Urinary bladder (tissue), 4 donors: ENCODE data around the gene ABCC5. TPM values are rescaled to one million over a fixed set of nuclear protein-coding genes. Genes with fewer than 3 reads are reported as not detected.

Source experiments
- DNase-seq: peaks from one replicate; pipeline ENCODE4 v3.0.0-alpha.2; 2015; ENCODE audit errors: extremely low spot score
- H3K27ac ChIP-seq: one replicate; pipeline ENCODE4 v1.5.1; 2013; ENCODE audit warnings: low read depth, mild to moderate bottlenecking, moderate library complexity
- H3K36me3 ChIP-seq: one replicate; pipeline ENCODE4 v1.6.1; 2013; ENCODE audit warnings: mild to moderate bottlenecking, moderate library complexity; ENCODE audit not compliant: insufficient read depth
- H3K4me1 ChIP-seq: one replicate; pipeline ENCODE4 v1.6.1; 2013; ENCODE audit warnings: mild to moderate bottlenecking, moderate library complexity; ENCODE audit not compliant: insufficient read depth
- H3K4me3 ChIP-seq: one replicate; pipeline ENCODE4 v1.5.1; 2013; ENCODE audit warnings: low read depth, low read length
- WGBS: extraction: QIAGEN DNeasy Blood & Tissue Kit; methylation state at CpG from one replicate; pipeline ENCODE4 v1.1.7; 2013; 5-methylcytosine and 5-hydroxymethylcytosine counted together
- polyA plus RNA-seq: library from polyadenylated mRNA; stranded (reverse); fragments of 200-250 nt; gene quantifications from one replicate; pipeline ENCODE4 v1.2.3, GENCODE V29; 2013
- total RNA-seq: library from RNA; depleted of rRNA; stranded (reverse); fragments of >200 nt; gene quantifications from one replicate; pipeline ENCODE4 v1.2.3, GENCODE V29; 2014
- donor health status: healthy with polysubstance abuse.
- donor health status: healthy.

Gene ABCC5
- total and polyA plus RNA-seq, 2 donors, result 22.3 to 47.5 TPM

DNA sequence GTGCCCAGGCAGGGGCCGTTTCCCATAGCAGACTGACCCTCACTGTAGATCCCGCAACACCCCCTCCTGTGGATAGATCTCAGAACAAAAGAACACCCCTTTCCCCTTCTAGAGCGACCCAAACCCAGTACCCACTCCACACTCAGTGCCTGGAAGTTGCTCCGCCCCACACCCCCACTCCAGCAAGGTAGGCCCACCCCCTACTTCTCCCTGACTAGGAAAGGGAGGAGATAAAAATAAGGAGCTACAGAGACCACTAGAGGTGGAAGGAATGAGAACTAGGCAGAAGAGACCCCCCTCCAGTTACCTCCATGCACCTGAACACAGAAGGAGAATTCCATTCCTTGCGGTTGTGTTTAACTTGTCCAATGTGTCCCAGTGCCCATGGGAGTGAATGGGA is 102.8 kb downstream of the ABCC5 start:
- H3K4me3 ChIP-seq, result no peak overlapping the region
- no peaks in the 10 kb centered on the region for H3K4me1 ChIP-seq
- no peak for DNase-seq
- 86% methylated on average over 5 of the region's 5 CpGs for WGBS
- no peak overlapping the region for H3K27ac ChIP-seq
- H3K36me3 ChIP-seq, result no peaks in the 10 kb centered on the region

GRCh38 chr3:183913580-183913920 is 104.1 kb downstream of the ABCC5 start:
- H3K4me3 ChIP-seq, result no peak overlapping the region
- WGBS, result 84% methylated on average over 9 of the region's 9 CpGs
- no peaks in the 10 kb centered on the region for H3K4me1 ChIP-seq
- H3K27ac ChIP-seq, result peak overlapping the region; percentile 65
- DNase-seq, result no peak
- no peaks in the 10 kb centered on the region for H3K36me3 ChIP-seq

- no peak overlapping the region for H3K4me3 ChIP-seq
- H3K27ac ChIP-seq, result peak overlapping the region; percentile 65
- no peaks in the 10 kb centered on the region for H3K36me3 ChIP-seq
- no peaks in the 10 kb centered on the region for H3K4me1 ChIP-seq
- DNase-seq, result no peak
- WGBS, result 71% methylated on average over 10 of the region's 10 CpGs
Observed at GRCh38 chr3:183912895-183913579, 104.6 kb downstream of the ABCC5 start.

DNA sequence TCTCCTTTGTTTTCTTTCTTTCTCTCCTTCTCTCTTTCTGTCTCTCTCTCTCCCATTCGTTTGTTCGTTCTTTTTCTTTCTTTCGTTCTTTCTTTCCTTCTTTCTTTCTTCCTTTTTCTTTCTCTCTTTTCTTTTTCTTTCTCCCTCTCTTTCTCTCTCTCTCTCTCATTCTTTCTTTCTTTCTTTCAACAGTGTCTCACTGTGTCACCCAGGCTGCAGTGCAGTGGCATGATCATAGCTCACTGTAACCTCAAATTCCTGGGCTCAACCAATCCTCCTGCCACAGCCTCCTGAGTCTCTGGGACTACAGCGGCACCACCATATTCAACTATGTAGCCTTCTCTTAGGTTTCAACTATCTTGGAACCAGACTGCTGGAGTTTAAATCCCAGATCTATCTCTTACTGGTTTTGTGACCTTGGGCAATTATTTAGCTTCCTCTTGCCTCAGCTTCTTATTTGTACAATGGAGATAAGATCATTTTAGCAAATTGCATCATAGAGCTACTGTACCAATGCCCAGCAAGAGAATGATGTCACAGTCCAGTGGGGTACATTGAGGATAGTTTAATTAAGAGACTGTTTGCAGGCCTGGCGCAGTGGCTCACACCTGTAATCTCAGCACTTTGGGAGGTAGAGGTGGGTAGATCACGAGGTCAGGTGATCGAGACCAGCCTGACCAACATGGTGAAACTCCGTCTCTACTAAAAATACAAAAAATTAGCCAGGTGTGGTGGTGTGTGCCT is 105.7 kb downstream of the ABCC5 start:
- no peak overlapping the region for H3K4me3 ChIP-seq
- no peaks in the 10 kb centered on the region for H3K36me3 ChIP-seq
- H3K27ac ChIP-seq, result no peak overlapping the region
- 88% methylated on average over 8 of the region's 8 CpGs for WGBS
- H3K4me1 ChIP-seq, result no peaks in the 10 kb centered on the region
- DNase-seq, result no peak

GRCh38 chr3:183911087-183911486 is 106.6 kb downstream of the ABCC5 start:
- no peak overlapping the region for H3K27ac ChIP-seq
- H3K36me3 ChIP-seq, result no peaks in the 10 kb centered on the region
- 72% methylated on average over 6 of the region's 6 CpGs for WGBS
- no peak for DNase-seq
- no peaks in the 10 kb centered on the region for H3K4me1 ChIP-seq
- H3K4me3 ChIP-seq, result no peak overlapping the region

DNA sequence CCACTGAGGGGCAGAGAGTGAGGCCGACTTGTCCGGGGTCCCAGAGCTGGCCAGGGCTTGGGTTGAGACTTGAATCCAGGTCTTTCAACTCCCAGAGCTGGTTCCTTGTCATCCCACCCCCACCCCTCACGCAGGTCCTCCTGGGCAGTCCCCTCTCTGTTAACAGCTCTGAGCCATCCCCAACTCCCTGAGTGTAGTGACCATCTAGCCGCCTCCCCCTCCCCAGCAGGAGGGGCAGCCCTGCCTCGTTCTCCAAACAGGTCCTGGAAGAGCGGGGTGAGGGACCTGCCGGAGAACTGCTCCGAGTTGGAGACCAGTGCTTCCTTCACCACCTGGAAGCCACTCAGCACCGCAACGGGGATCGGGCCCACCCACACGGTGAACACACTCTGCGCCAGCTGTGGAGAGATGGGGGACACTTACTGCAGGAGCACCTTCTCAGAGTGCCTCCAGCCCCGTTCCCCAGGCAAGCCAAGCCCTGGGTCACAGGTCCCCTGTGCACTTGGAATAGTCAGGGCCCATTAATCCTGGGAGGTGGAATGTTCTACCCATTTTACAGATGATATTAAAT is 108.6 kb downstream of the ABCC5 start:
- Histone ChIP-seq H3K36me3 (no peaks in the 10 kb centered on the region), H3K27ac (no peak overlapping the region), H3K4me1 (no peaks in the 10 kb centered on the region), H3K4me3 (no peak overlapping the region)
- no peak for DNase-seq
- WGBS, result 75% methylated on average over 14 of the region's 14 CpGs

GRCh38 chr3:183907911-183908331 is 109.8 kb downstream of the ABCC5 start:
- H3K36me3 ChIP-seq, result no peaks in the 10 kb centered on the region
- no peak overlapping the region for H3K27ac ChIP-seq
- DNase-seq, result no peak
- no peak overlapping the region for H3K4me3 ChIP-seq
- WGBS, result 80% methylated on average over 16 of the region's 16 CpGs
- H3K4me1 ChIP-seq, result no peaks in the 10 kb centered on the region

DNA sequence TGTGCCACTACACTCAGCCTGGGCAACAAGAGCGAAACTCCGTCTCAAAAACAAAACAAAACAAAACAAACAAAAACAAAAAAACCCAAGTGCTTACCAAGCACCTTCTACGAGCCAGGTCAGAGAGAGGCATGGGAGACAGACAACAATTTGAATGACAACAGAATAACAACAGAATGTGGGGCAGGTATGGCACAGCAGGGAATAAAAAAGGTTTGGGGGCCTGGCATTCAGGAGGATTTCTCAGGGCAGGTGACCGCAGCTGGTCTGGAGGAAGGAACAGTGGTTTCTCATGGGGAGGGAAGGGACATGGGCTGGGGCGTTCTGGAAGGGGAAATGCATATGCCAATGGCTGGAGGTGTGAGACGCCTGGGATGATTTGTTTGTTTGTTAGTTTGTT is 110.5 kb downstream of the ABCC5 start:
- DNase-seq, result no peak
- WGBS, result 69% methylated on average over 6 of the region's 6 CpGs
- Histone ChIP-seq H3K4me1 (no peaks in the 10 kb centered on the region), H3K36me3 (no peaks in the 10 kb centered on the region), H3K27ac (no peak overlapping the region), H3K4me3 (no peak overlapping the region)

DNA sequence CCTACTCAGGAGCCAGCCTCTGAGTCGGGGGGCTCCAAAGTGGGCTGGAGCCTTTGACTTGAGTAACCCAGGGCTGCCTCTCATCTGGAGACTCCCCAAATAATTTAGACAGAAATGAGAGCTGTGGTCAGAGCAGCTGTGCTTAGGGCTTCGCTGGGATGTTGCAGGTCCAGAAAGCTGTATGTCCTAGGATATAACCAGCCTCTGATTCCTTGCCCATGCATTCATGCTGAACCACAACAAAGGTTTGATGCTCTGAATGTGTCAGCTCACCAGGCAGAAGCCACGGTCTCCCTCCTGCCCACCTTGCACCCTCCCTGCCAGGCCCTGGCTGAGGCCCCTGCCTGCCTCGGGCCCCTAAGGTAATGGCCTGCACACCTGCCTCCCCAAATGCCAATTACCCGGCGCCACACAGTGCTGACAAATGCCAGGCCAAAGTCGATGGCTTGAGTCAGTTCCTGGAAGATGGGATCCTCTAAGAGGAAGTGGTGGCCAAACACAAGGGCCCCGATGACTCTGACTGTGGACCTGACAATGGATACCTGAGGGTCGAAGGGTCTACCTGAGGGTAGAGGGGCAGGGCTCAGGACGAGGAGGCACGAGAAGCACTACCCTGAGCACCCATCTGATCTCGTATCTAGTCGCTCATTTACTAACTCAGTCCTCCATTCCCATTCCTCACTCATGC is 111.3 kb downstream of the ABCC5 start:
- WGBS, result 74% methylated on average over 13 of the region's 13 CpGs
- H3K27ac ChIP-seq, result no peak overlapping the region
- no peak for DNase-seq

DNA sequence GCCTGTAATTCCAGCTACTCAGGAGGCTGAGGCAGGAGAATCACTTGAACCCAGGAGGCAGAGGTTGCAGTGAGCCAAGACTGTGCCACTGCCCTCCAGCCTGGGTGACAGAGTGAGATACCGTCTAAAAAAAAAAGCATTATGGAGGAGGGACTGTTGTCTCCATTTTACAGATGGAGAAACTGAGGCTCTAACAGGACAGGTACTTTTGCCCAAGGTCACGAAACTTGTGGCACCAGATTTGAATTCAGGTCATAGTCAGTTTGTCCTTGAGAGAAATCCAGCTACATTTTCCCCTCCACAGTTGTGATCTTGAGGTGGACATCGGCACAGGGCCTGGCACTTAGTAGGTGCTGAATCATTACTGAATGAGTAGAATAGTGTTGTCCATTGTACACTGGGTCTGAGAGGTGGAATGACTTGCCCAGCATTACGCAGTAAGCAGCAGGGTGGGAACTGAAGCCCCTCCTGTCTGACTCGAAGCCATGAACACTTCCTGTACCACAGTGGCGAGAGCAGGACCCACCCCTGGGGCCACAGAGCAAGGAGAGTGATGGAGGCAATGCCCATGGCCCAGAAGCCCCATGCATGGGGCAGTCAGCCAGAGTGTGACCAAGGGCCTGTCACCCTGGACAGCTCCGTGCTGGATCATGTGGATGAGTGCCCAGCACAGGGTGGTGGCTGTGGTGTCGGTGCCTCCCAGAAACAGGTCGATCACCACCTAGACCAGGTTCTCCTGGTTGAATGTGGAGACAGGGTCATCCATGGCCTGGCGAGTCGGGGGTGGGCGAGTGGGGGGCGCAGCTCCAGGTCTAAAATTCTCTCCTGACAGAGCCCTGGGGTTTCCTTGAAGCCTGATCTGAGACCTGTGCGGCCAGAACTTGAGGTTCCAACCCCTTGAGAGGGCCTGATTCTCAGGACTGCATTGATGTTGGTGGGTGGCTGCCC is 112.6 kb downstream of the ABCC5 start:
- Histone ChIP-seq H3K4me1 (no peaks in the 10 kb centered on the region), H3K4me3 (no peak overlapping the region), H3K36me3 (no peaks in the 10 kb centered on the region), H3K27ac (no peak overlapping the region)
- 73% methylated on average over 14 of the region's 14 CpGs for WGBS
- no peak for DNase-seq

More for the DNA sequence above, 111.3 kb downstream of the ABCC5 start:
- H3K36me3 ChIP-seq, result no peaks in the 10 kb centered on the region
- no peaks in the 10 kb centered on the region for H3K4me1 ChIP-seq
- H3K4me3 ChIP-seq, result no peak overlapping the region

DNA sequence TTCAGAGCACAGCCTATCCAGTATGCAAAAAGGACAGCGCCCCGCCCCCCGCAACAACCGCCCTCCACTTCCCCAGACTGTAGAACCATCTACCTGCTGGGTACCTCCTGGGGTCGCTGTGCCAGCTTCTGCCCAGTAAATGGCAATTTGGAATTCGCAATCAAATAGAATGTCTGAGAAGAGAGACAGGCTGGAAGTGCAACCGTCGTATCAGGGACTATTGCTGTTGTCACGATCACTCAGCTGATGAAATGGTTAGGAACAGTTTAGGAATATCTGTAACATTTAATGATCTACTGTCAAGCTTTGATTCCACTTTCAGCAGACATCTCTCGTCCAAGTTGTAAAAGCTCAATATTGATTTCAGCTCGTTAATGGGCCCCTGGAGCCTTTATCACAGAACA is 119.7 kb downstream of the ABCC5 start:
- Histone ChIP-seq H3K4me3 (no peak overlapping the region), H3K27ac (no peak overlapping the region), H3K36me3 (no peaks in the 10 kb centered on the region), H3K4me1 (no peaks in the 10 kb centered on the region)
- 59% methylated on average over 11 of the region's 11 CpGs for WGBS
- DNase-seq, result no peak

DNA sequence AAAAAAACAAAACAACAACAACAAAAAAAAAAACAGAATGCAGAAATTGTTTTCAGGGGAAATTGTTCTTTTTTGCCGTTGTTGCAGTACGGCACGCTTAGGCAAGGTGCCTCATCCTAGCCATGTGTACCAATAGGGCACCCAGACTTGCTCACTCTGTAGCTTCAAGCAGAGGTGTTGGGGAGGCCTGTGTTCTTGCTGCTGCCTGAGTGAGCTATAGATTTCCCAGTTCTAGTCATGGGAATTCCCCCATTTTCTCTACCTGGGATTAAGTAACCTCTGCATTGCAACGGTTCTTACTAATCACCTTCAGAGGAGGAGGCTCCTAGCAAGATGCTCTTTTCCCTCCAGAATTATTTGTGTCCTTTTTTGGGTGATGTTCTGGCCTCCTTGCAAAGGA is 120.1 kb downstream of the ABCC5 start:
- Histone ChIP-seq H3K27ac (no peak overlapping the region), H3K4me1 (no peaks in the 10 kb centered on the region), H3K36me3 (no peaks in the 10 kb centered on the region), H3K4me3 (no peak overlapping the region)
- DNase-seq, result no peak
- WGBS, result 86% methylated on average over 4 of the region's 4 CpGs

DNA sequence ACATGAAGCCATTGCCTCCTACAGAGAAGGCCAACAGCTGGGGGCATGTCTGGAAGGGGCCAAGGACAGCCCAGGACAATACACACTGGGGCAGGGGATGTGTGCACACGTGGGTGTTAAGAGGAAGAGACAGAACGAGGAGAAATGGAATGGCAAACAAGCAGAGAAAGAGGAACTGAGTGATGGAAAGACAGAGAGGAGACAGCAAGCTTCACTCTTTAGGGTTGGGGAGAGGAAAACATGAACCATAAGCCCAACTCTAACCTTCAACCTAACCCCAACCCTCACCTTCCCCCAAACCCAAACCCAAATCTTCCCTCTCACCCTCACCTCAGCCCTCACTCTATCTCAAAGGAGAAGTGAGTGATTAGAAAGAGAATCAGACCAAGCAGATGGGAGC is 121.1 kb downstream of the ABCC5 start:
- no peaks in the 10 kb centered on the region for H3K4me1 ChIP-seq
- no peaks in the 10 kb centered on the region for H3K36me3 ChIP-seq
- no peak overlapping the region for H3K27ac ChIP-seq
- DNase-seq, result no peak
- H3K4me3 ChIP-seq, result no peak overlapping the region
- 54% methylated on average over 2 of the region's 2 CpGs for WGBS
